ENCODE data around the gene TBX3.

The TBX3 gene

GRCh38 chr12:114683709-114684097 lies 272 bp downstream of the TBX3 start:
- Histone ChIP-seq H3K4me1 (ENCODE audit: insufficient read depth, low read length) (no peaks in the 10 kb centered on the region), H2AFZ (ENCODE audit: low read depth, low read length) (peak overlapping the region; percentile 49), H3K4me3 (ENCODE audit: low read length) (no peak overlapping the region), H3K36me3 (ENCODE audit: insufficient read depth, low read length) (no peaks in the 10 kb centered on the region), H3K27me3 (ENCODE audit: insufficient read depth, low read length) (peaks cover 97% of the 10 kb centered on the region), H3K9me3 (ENCODE audit: low read length) (no peaks in the 10 kb centered on the region)

- no peaks in the 10 kb centered on the region for H3K36me3 ChIP-seq (ENCODE audit: insufficient read depth, low read length)
- no peak overlapping the region for H3K4me3 ChIP-seq (ENCODE audit: low read length)
- H3K4me1 ChIP-seq (ENCODE audit: insufficient read depth, low read length) = no peaks in the 10 kb centered on the region
- H3K27me3 ChIP-seq (ENCODE audit: insufficient read depth, low read length) = peaks cover 96% of the 10 kb centered on the region
- no peaks in the 10 kb centered on the region for H3K9me3 ChIP-seq (ENCODE audit: low read length)
- no peak overlapping the region for H2AFZ ChIP-seq (ENCODE audit: low read depth, low read length)
Observed at GRCh38 chr12:114682785-114683708, 928 bp downstream of the TBX3 start.

- no peaks in the 10 kb centered on the region for H3K36me3 ChIP-seq (ENCODE audit: insufficient read depth, low read length)
- no peak overlapping the region for H3K4me3 ChIP-seq (ENCODE audit: low read length)
- no peaks in the 10 kb centered on the region for H3K9me3 ChIP-seq (ENCODE audit: low read length)
Observed at GRCh38 chr12:114682106-114682784, 1.7 kb downstream of the TBX3 start.

GRCh38 chr12:114681116-114681871 lies 2.7 kb downstream of the TBX3 start:
- Histone ChIP-seq H3K4me3 (ENCODE audit: low read length) (no peak overlapping the region), H3K4me1 (ENCODE audit: insufficient read depth, low read length) (no peaks in the 10 kb centered on the region), H2AFZ (ENCODE audit: low read depth, low read length) (no peak overlapping the region), H3K36me3 (ENCODE audit: insufficient read depth, low read length) (no peaks in the 10 kb centered on the region), H3K9me3 (ENCODE audit: low read length) (no peaks in the 10 kb centered on the region), H3K27me3 (ENCODE audit: insufficient read depth, low read length) (peaks cover 97% of the 10 kb centered on the region)

More at GRCh38 chr12:114682106-114682784, 1.7 kb downstream of the TBX3 start:
- peaks cover 97% of the 10 kb centered on the region for H3K27me3 ChIP-seq (ENCODE audit: insufficient read depth, low read length)
- H3K4me1 ChIP-seq (ENCODE audit: insufficient read depth, low read length) = no peaks in the 10 kb centered on the region
- no peak overlapping the region for H2AFZ ChIP-seq (ENCODE audit: low read depth, low read length)

GRCh38 chr12:114680604-114681069 lies 3.3 kb downstream of the TBX3 start:
- no peaks in the 10 kb centered on the region for H3K4me1 ChIP-seq (ENCODE audit: insufficient read depth, low read length)
- H3K27me3 ChIP-seq (ENCODE audit: insufficient read depth, low read length) = peaks cover 97% of the 10 kb centered on the region
- H3K36me3 ChIP-seq (ENCODE audit: insufficient read depth, low read length) = no peaks in the 10 kb centered on the region
- no peaks in the 10 kb centered on the region for H3K9me3 ChIP-seq (ENCODE audit: low read length)
- H3K4me3 ChIP-seq (ENCODE audit: low read length) = no peak overlapping the region
- H2AFZ ChIP-seq (ENCODE audit: low read depth, low read length) = no peak overlapping the region

- Histone ChIP-seq H3K9me3 (ENCODE audit: low read length) (no peaks in the 10 kb centered on the region), H2AFZ (ENCODE audit: low read depth, low read length) (no peak overlapping the region), H3K4me3 (ENCODE audit: low read length) (no peak overlapping the region), H3K27me3 (ENCODE audit: insufficient read depth, low read length) (peaks cover 97% of the 10 kb centered on the region), H3K36me3 (ENCODE audit: insufficient read depth, low read length) (no peaks in the 10 kb centered on the region), H3K4me1 (ENCODE audit: insufficient read depth, low read length) (no peaks in the 10 kb centered on the region)
Observed at GRCh38 chr12:114679942-114680341, 4.0 kb downstream of the TBX3 start.

- peaks cover 98% of the 10 kb centered on the region for H3K27me3 ChIP-seq (ENCODE audit: insufficient read depth, low read length)
Observed at GRCh38 chr12:114679452-114679875, 4.5 kb downstream of the TBX3 start.

GRCh38 chr12:114678718-114679117 lies 5.3 kb downstream of the TBX3 start:
- Histone ChIP-seq H3K4me1 (ENCODE audit: insufficient read depth, low read length) (no peaks in the 10 kb centered on the region), H3K27me3 (ENCODE audit: insufficient read depth, low read length) (peaks cover 98% of the 10 kb centered on the region), H3K9me3 (ENCODE audit: low read length) (no peaks in the 10 kb centered on the region), H3K36me3 (ENCODE audit: insufficient read depth, low read length) (no peaks in the 10 kb centered on the region), H3K4me3 (ENCODE audit: low read length) (no peak overlapping the region), H2AFZ (ENCODE audit: low read depth, low read length) (no peak overlapping the region)

More at GRCh38 chr12:114679452-114679875, 4.5 kb downstream of the TBX3 start:
- Histone ChIP-seq H3K36me3 (ENCODE audit: insufficient read depth, low read length) (no peaks in the 10 kb centered on the region), H3K4me1 (ENCODE audit: insufficient read depth, low read length) (no peaks in the 10 kb centered on the region), H3K4me3 (ENCODE audit: low read length) (no peak overlapping the region), H2AFZ (ENCODE audit: low read depth, low read length) (no peak overlapping the region), H3K9me3 (ENCODE audit: low read length) (no peaks in the 10 kb centered on the region)

GRCh38 chr12:114678028-114678427 lies 5.9 kb downstream of the TBX3 start:
- H3K4me1 ChIP-seq (ENCODE audit: insufficient read depth, low read length) = no peaks in the 10 kb centered on the region
- no peak overlapping the region for H3K4me3 ChIP-seq (ENCODE audit: low read length)
- H3K9me3 ChIP-seq (ENCODE audit: low read length) = no peaks in the 10 kb centered on the region
- H3K27me3 ChIP-seq (ENCODE audit: insufficient read depth, low read length) = peaks cover 98% of the 10 kb centered on the region
- no peak overlapping the region for H2AFZ ChIP-seq (ENCODE audit: low read depth, low read length)
- no peaks in the 10 kb centered on the region for H3K36me3 ChIP-seq (ENCODE audit: insufficient read depth, low read length)

- Histone ChIP-seq H3K4me1 (ENCODE audit: insufficient read depth, low read length) (no peaks in the 10 kb centered on the region), H2AFZ (ENCODE audit: low read depth, low read length) (no peak overlapping the region), H3K9me3 (ENCODE audit: low read length) (no peaks in the 10 kb centered on the region), H3K36me3 (ENCODE audit: insufficient read depth, low read length) (no peaks in the 10 kb centered on the region), H3K27me3 (ENCODE audit: insufficient read depth, low read length) (peaks cover 98% of the 10 kb centered on the region), H3K4me3 (ENCODE audit: low read length) (no peak overlapping the region)
Observed at GRCh38 chr12:114676142-114676741, 7.7 kb downstream of the TBX3 start.

- Histone ChIP-seq H3K36me3 (ENCODE audit: insufficient read depth, low read length) (no peaks in the 10 kb centered on the region), H3K4me1 (ENCODE audit: insufficient read depth, low read length) (no peaks in the 10 kb centered on the region), H2AFZ (ENCODE audit: low read depth, low read length) (no peak overlapping the region), H3K4me3 (ENCODE audit: low read length) (no peak overlapping the region), H3K9me3 (ENCODE audit: low read length) (no peaks in the 10 kb centered on the region), H3K27me3 (ENCODE audit: insufficient read depth, low read length) (peaks cover 98% of the 10 kb centered on the region)
Observed at GRCh38 chr12:114674251-114675047, 9.5 kb downstream of the TBX3 start.

GRCh38 chr12:114673901-114674250 lies 10.1 kb downstream of the TBX3 start:
- Histone ChIP-seq H3K36me3 (ENCODE audit: insufficient read depth, low read length) (no peaks in the 10 kb centered on the region), H3K4me1 (ENCODE audit: insufficient read depth, low read length) (no peaks in the 10 kb centered on the region), H2AFZ (ENCODE audit: low read depth, low read length) (no peak overlapping the region), H3K27me3 (ENCODE audit: insufficient read depth, low read length) (peaks cover 97% of the 10 kb centered on the region), H3K4me3 (ENCODE audit: low read length) (no peak overlapping the region), H3K9me3 (ENCODE audit: low read length) (no peaks in the 10 kb centered on the region)
